CD4-positive, alpha-beta memory T cell (primary cell): ENCODE measurements around the gene TSC1. TPM values are rescaled to one million over a fixed set of nuclear protein-coding genes. Genes with fewer than 3 reads are reported as not detected.

Experiments
- CTCF ChIA-PET: fragments of 350-600 bp; sonication (Branson Sonifier 250); formaldehyde crosslinking; loops from one replicate; lab custom pipeline; 2021; ENCODE audit warnings: inconsistent platforms; ENCODE audit not compliant: partially characterized antibody; lab: Charles Lee
- POLR2A ChIA-PET: fragments of 350-600 bp; sonication (Branson Sonifier 250); formaldehyde crosslinking; loops from one replicate; lab custom pipeline; 2021; ENCODE audit not compliant: partially characterized antibody; lab: Charles Lee
- DNase-seq, 5 donors: peaks; one replicate each; pipeline versions ENCODE4 v3.0.0 to v3.0.0-alpha.2; 2020 to 2022; ENCODE audit warnings: mixed read lengths in 1 of 5
- H3K27ac ChIP-seq: one replicate; pipeline ENCODE4 v1.7.0; 2013; ENCODE audit warnings: low read depth, low read length
- H3K27me3 ChIP-seq: 2 replicates; pipeline ENCODE4 v1.7.0; 2013; ENCODE audit warnings: mild to moderate bottlenecking, low read length, moderate library complexity; ENCODE audit not compliant: insufficient read depth
- H3K36me3 ChIP-seq: 2 replicates; pipeline ENCODE4 v1.7.0; 2013; ENCODE audit warnings: mild to moderate bottlenecking, low read length, moderate library complexity; ENCODE audit not compliant: insufficient read depth
- H3K4me1 ChIP-seq: 2 replicates; pipeline ENCODE4 v1.7.0; 2013; ENCODE audit warnings: mild to moderate bottlenecking, low read length, moderate library complexity; ENCODE audit not compliant: insufficient read depth
- H3K4me3 ChIP-seq, 2 donors: one replicate each; pipeline ENCODE4 v1.7.0; 2013; ENCODE audit warnings: low read length in 2 of 2, mild to moderate bottlenecking in 1 of 2
- H3K9me3 ChIP-seq, 2 donors: one replicate each; pipeline ENCODE4 v1.7.0; 2013; ENCODE audit warnings: low read length in 2 of 2, control low read depth in 1 of 2; ENCODE audit not compliant: control insufficient read depth in 1 of 2
- H3K27ac Mint-ChIP-seq, 7 donors: one replicate each; pipeline ENCODE4 v1.8.0; 2020 to 2021; ENCODE audit warnings: mixed read lengths in 7 of 7, mild to moderate bottlenecking in 6 of 7, inconsistent platforms in 3 of 7, moderate library complexity in 3 of 7
- H3K27me3 Mint-ChIP-seq, 2 donors: one replicate each; pipeline ENCODE4 v1.8.0; 2020 to 2021; ENCODE audit warnings: mixed read lengths in 2 of 2
- H3K36me3 Mint-ChIP-seq, 2 donors: one replicate each; pipeline ENCODE4 v1.8.0; 2020 to 2021; ENCODE audit warnings: mixed read lengths in 2 of 2, inconsistent platforms in 1 of 2, mild to moderate bottlenecking in 1 of 2
- H3K4me1 Mint-ChIP-seq, 4 donors: one replicate each; pipeline ENCODE4 v1.8.0; 2020 to 2021; ENCODE audit warnings: mixed read lengths in 4 of 4, mild to moderate bottlenecking in 1 of 4
- H3K4me3 Mint-ChIP-seq, 8 donors: one replicate each; pipeline ENCODE4 v1.8.0; 2020 to 2021; ENCODE audit warnings: mixed read lengths in 8 of 8, mild to moderate bottlenecking in 7 of 8, moderate library complexity in 6 of 8, inconsistent platforms in 3 of 8
- H3K9me3 Mint-ChIP-seq, 8 donors: one replicate each; pipeline ENCODE4 v1.8.0; 2020 to 2021; ENCODE audit warnings: mixed read lengths in 8 of 8, mild to moderate bottlenecking in 5 of 8, inconsistent platforms in 3 of 8, moderate library complexity in 1 of 8
- intact Hi-C: fragments of 100-400 bp; cut with micrococcal nuclease; formaldehyde crosslinking; loops from one replicate; pipeline ENCODE4 v1.15.1; 2023
- polyA plus RNA-seq, 2 donors: library from polyadenylated mRNA; unstranded; fragments of 300-500 nt; fragmentation: Illumina TruSeq; gene quantifications; one replicate each; pipeline ENCODE4 v1.2.3, GENCODE V29; 2021
- total RNA-seq, 2 experiments: library from RNA; stranded (reverse); gene quantifications; one replicate each; pipeline ENCODE4 v1.2.3, GENCODE V29; 2021

Gene TSC1
- total and polyA plus RNA-seq, 4 experiments from 2014 or later = 4.4 to 76.5 (median 43.1) TPM

GRCh38 chr9:132857616-132858342, 86.6 kb downstream of the TSC1 start:
- Mint-ChIP-seq H3K27ac (no peak overlapping the region), H3K4me1 (peaks cover 0 to 3% (median 0%) of the 10 kb centered on the region in 4 donors), H3K4me3 (no peak overlapping the region), H3K36me3 (no peaks in the 10 kb centered on the region), H3K27me3 (peaks cover 11 to 15% of the 10 kb centered on the region in 2 donors), H3K9me3 (peaks cover 0 to 2% (median 0%) of the 10 kb centered on the region in 8 donors)
- POLR2A ChIA-PET = interaction anchor here (0.5 kb wide), 1 partner anchor 299 kb away, joined by 3 read pairs; no protein-coding TSS in a partner anchor
- no peaks in the 10 kb centered on the region for H3K9me3 ChIP-seq
- no peak for DNase-seq
- no peaks in the 10 kb centered on the region for H3K36me3 ChIP-seq
- H3K27me3 ChIP-seq = no peaks in the 10 kb centered on the region
- no peaks in the 10 kb centered on the region for H3K4me1 ChIP-seq
- H3K4me3 ChIP-seq = no peak overlapping the region
- CTCF ChIA-PET = no interaction called here
- no peak overlapping the region for H3K27ac ChIP-seq
- intact Hi-C loops = no loop called here

- H3K36me3 ChIP-seq = no peaks in the 10 kb centered on the region
- POLR2A ChIA-PET = no interaction called here
- peaks cover 0 to 3% (median 0%) of the 10 kb centered on the region in 4 donors for H3K4me1 Mint-ChIP-seq
- intact Hi-C loops = no loop called here
- H3K9me3 ChIP-seq = no peaks in the 10 kb centered on the region
- H3K36me3 Mint-ChIP-seq = no peaks in the 10 kb centered on the region
- H3K27me3 Mint-ChIP-seq = peaks cover 11% of the 10 kb centered on the region in 2 donors
- no peak overlapping the region for H3K27ac Mint-ChIP-seq
- H3K9me3 Mint-ChIP-seq = peaks cover 0 to 2% (median 0%) of the 10 kb centered on the region in 8 donors
- CTCF ChIA-PET = no interaction called here
- H3K4me3 Mint-ChIP-seq = no peak overlapping the region
- H3K27ac ChIP-seq = no peak overlapping the region
- no peaks in the 10 kb centered on the region for H3K4me1 ChIP-seq
- no peaks in the 10 kb centered on the region for H3K27me3 ChIP-seq
- DNase-seq = no peak
- no peak overlapping the region for H3K4me3 ChIP-seq
Observed at GRCh38 chr9:132857031-132857430, 87.4 kb downstream of the TSC1 start.

DNA sequence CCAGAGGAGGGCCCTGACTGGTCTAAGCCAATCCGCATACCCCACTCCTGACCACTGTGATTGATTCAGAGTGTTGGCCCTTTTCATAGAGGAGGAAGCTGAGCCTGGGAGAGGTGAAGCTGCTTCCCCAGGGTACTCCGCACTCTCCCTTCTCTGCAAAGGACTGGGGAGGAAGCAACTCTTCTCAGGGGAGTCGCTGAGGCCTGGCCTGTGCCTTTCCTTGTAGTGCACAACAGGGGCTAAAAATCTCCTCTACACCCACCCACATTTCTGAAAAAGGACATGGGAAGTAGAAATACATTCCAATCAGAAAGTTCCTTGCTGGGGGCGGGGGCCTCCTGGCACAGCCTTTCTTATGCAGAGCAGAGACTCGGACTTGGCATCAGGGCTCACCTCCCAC, 88.5 kb downstream of the TSC1 start:
- CTCF ChIA-PET = no interaction called here
- no peak for DNase-seq
- H3K9me3 ChIP-seq = no peaks in the 10 kb centered on the region
- Mint-ChIP-seq H3K27ac (no peak overlapping the region), H3K36me3 (no peaks in the 10 kb centered on the region), H3K27me3 (peaks cover 10 to 11% of the 10 kb centered on the region in 2 donors), H3K4me1 (peaks cover 0 to 3% (median 0%) of the 10 kb centered on the region in 4 donors), H3K9me3 (peaks cover 0 to 2% (median 0%) of the 10 kb centered on the region in 8 donors), H3K4me3 (no peak overlapping the region)
- POLR2A ChIA-PET = no interaction called here
- H3K36me3 ChIP-seq = no peaks in the 10 kb centered on the region
- no peaks in the 10 kb centered on the region for H3K27me3 ChIP-seq
- H3K4me1 ChIP-seq = no peaks in the 10 kb centered on the region
- intact Hi-C loops = no loop called here
- H3K4me3 ChIP-seq = no peak overlapping the region
- H3K27ac ChIP-seq = no peak overlapping the region

DNA sequence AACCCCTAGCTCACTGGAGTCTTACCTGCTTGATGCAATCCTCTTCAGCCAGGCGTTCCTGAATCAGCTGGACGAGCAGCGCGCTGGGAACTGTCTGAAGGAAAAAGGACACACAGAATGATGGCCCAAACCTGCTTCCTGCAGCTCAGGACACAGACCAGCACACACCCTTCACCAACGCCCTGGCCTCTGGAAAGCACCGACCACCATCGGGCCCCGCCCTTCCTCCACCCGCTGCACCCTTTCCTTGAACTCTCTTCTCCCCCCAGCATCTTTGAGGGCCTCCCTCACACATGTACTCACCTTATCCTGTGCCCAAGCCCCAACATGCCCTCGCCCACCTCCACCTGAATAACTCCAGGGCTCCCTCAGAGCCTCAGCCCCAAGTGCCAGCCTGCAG, 89.6 kb downstream of the TSC1 start:
- H3K27ac ChIP-seq = no peak overlapping the region
- no peaks in the 10 kb centered on the region for H3K27me3 ChIP-seq
- peaks cover 0 to 3% (median 0%) of the 10 kb centered on the region in 4 donors for H3K4me1 Mint-ChIP-seq
- no peaks in the 10 kb centered on the region for H3K36me3 Mint-ChIP-seq
- H3K4me3 Mint-ChIP-seq = no peak overlapping the region
- H3K9me3 Mint-ChIP-seq = peaks cover 0 to 2% (median 0%) of the 10 kb centered on the region in 8 donors
- peaks cover 10 to 11% of the 10 kb centered on the region in 2 donors for H3K27me3 Mint-ChIP-seq
- no peaks in the 10 kb centered on the region for H3K9me3 ChIP-seq
- no peaks in the 10 kb centered on the region for H3K36me3 ChIP-seq
- no peak for DNase-seq
- ChIA-PET CTCF (no interaction called here), POLR2A (no interaction called here)
- H3K27ac Mint-ChIP-seq = no peak overlapping the region
- intact Hi-C loops = no loop called here
- no peaks in the 10 kb centered on the region for H3K4me1 ChIP-seq
- H3K4me3 ChIP-seq = no peak overlapping the region

DNA sequence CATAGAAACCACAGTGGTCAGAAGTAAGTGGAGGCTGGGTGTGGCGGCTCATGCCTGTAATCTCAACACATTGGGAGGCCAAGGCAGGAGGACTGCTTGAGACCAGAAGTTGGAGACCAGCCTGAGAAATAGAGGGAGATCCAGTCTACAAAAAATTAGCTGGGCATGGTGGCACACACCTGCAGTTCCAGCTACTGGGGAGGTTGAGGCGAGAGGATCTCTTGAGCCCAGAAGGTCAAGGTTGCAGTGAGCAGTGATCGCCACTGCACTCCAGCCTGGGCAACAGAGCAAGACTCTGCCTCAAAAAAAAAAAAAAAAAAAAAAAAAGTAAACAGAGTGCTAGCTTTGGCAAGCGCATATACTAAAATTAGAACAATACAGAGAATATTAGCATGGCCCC, 90.9 kb downstream of the TSC1 start:
- Mint-ChIP-seq H3K36me3 (no peaks in the 10 kb centered on the region), H3K27ac (no peak overlapping the region), H3K4me1 (peaks cover 2 to 12% (median 6%) of the 10 kb centered on the region in 4 donors), H3K27me3 (peaks cover 10 to 12% of the 10 kb centered on the region in 2 donors), H3K4me3 (no peak overlapping the region), H3K9me3 (peaks cover 0 to 4% (median 0%) of the 10 kb centered on the region in 8 donors)
- no peaks in the 10 kb centered on the region for H3K4me1 ChIP-seq
- no peak overlapping the region for H3K4me3 ChIP-seq
- CTCF ChIA-PET = no interaction called here
- no peaks in the 10 kb centered on the region for H3K9me3 ChIP-seq
- H3K27ac ChIP-seq = no peak overlapping the region
- intact Hi-C loops = no loop called here
- POLR2A ChIA-PET = no interaction called here
- no peaks in the 10 kb centered on the region for H3K36me3 ChIP-seq
- no peak for DNase-seq
- H3K27me3 ChIP-seq = no peaks in the 10 kb centered on the region

GRCh38 chr9:132849185-132849706, 95.2 kb downstream of the TSC1 start:
- no peaks in the 10 kb centered on the region for H3K4me1 ChIP-seq
- Mint-ChIP-seq H3K4me3 (peak overlapping the region; percentile 51 to 76 (median 64)), H3K27me3 (peaks cover 2 to 6% of the 10 kb centered on the region in 2 donors), H3K9me3 (peaks cover 0 to 4% (median 0%) of the 10 kb centered on the region in 8 donors), H3K36me3 (no peaks in the 10 kb centered on the region), H3K27ac (peak overlapping the region in 5 of 7 donors; percentile 55 to 81 (median 65)), H3K4me1 (peaks cover 2 to 10% (median 7%) of the 10 kb centered on the region in 4 donors)
- CTCF ChIA-PET = interaction anchor here (0.7 to 3.0 kb wide), 3 partner anchors 13 to 123 kb away, joined by 3 to 7 read pairs (median 5); no protein-coding TSS in a partner anchor
- intact Hi-C loops = loop anchor here (10.0 kb wide), 1 partner anchor 56 kb away; no protein-coding TSS in a partner anchor
- no peaks in the 10 kb centered on the region for H3K27me3 ChIP-seq
- POLR2A ChIA-PET = no interaction called here
- no peak overlapping the region for H3K27ac ChIP-seq
- H3K4me3 ChIP-seq = no peak overlapping the region
- no peaks in the 10 kb centered on the region for H3K36me3 ChIP-seq
- DNase-seq = no peak
- H3K9me3 ChIP-seq = no peaks in the 10 kb centered on the region

DNA sequence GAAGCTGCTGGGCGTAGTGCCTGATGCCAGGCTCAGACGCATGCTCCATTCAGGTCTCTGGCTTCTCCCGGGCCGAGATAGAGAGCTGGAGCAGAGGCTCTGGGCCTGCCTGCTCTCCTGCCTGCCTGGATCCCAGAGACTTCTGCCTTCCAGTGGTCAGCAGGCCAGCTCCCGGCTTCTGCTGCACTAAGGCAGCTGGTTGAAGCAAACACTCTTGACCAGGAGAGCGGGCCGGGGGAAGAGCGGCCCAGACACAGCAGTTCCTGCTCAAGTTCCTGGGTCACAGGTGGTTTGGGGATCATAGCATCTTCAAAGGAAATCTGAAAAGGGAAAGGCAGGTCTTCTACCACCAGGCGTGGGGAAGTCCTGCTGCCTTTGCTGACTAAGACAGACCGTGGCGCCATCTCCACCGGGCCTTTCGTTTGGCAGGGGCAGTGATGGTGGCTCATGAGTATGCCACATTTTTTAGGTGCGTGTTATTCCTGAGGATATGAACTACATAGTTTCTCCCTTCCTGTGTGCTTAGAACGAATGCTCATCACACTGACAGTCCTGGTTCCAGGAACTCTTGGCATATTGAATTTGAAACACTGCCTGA, 97.4 kb downstream of the TSC1 start:
- H3K4me1 ChIP-seq = no peaks in the 10 kb centered on the region
- Mint-ChIP-seq H3K4me3 (no peak overlapping the region), H3K27me3 (peaks cover under 1 to 6% of the 10 kb centered on the region in 2 donors), H3K36me3 (no peaks in the 10 kb centered on the region), H3K27ac (no peak overlapping the region), H3K4me1 (peaks cover 2 to 10% (median 7%) of the 10 kb centered on the region in 4 donors), H3K9me3 (peaks cover 0 to 4% (median 0%) of the 10 kb centered on the region in 8 donors)
- H3K27me3 ChIP-seq = no peaks in the 10 kb centered on the region
- H3K27ac ChIP-seq = no peak overlapping the region
- no peak for DNase-seq
- H3K9me3 ChIP-seq = no peaks in the 10 kb centered on the region
- intact Hi-C loops = loop anchor here (10.0 kb wide), 1 partner anchor 58 kb away; no protein-coding TSS in a partner anchor
- no peaks in the 10 kb centered on the region for H3K36me3 ChIP-seq
- H3K4me3 ChIP-seq = no peak overlapping the region
- CTCF ChIA-PET = interaction anchor here (3.0 kb wide), 1 partner anchor 56 kb away, joined by 7 read pairs; no protein-coding TSS in a partner anchor
- POLR2A ChIA-PET = no interaction called here
